H1 (cell line): ENCODE results near the gene GRIK4. TPM values are rescaled to one million over a fixed set of nuclear protein-coding genes. Genes with fewer than 3 reads are reported as not detected.

ENCODE experiments used
- CTCF ChIA-PET: fragments of 300-600 bp; sonication (Branson Sonifier 250); formaldehyde crosslinking; loops from one replicate; lab custom pipeline; 2021; ENCODE audit not compliant: partially characterized antibody; lab: Charles Lee
- POLR2A ChIA-PET: fragments of 300-600 bp; sonication (Branson Sonifier 250); formaldehyde crosslinking; loops from one replicate; lab custom pipeline; 2021; ENCODE audit warnings: inconsistent platforms; ENCODE audit not compliant: partially characterized antibody; lab: Charles Lee
- DNase-seq, 2 experiments: peaks; one replicate each; pipeline versions ENCODE4 v3.0.0 to v3.0.0-alpha.2; 2010 to 2022; ENCODE audit warnings: low spot score in 2 of 2, low read depth in 1 of 2, mixed read lengths in 1 of 2
- FAIRE-seq: peaks from 2 replicates; lab custom pipeline; 2011; peaks lifted over from hg19 to GRCh38; lab: Jason Lieb, UNC
- H2AFZ ChIP-seq: 2 replicates; pipeline ENCODE4 v1.8.1; 2012; ENCODE audit warnings: low read length, inconsistent platforms
- H2AK5ac ChIP-seq: 2 replicates; pipeline ENCODE4 v1.6.1; 2013; ENCODE audit warnings: low read depth, low read length
- H2BK120ac ChIP-seq: replicated peaks from 2 replicates; pipeline ENCODE3; 2013; ENCODE audit warnings: low read depth, low read length, inconsistent platforms
- H2BK12ac ChIP-seq: 2 replicates; pipeline ENCODE4 v1.6.1; 2013; ENCODE audit warnings: low read depth, low read length
- H2BK15ac ChIP-seq: 2 replicates; pipeline ENCODE4 v1.6.1; 2013; ENCODE audit warnings: low read length
- H2BK20ac ChIP-seq: 2 replicates; pipeline ENCODE4 v1.6.1; 2013; ENCODE audit warnings: low read length
- H2BK5ac ChIP-seq: 2 replicates; pipeline ENCODE4 v1.6.1; 2013; ENCODE audit warnings: low read depth, low read length
- H3K14ac ChIP-seq: 2 replicates; pipeline ENCODE4 v1.6.1; 2013; ENCODE audit warnings: inconsistent platforms; ENCODE audit not compliant: insufficient read length
- H3K18ac ChIP-seq: 2 replicates; pipeline ENCODE4 v1.6.1; 2013; ENCODE audit warnings: low read length; ENCODE audit errors: extremely low read depth
- H3K23ac ChIP-seq: 2 replicates; pipeline ENCODE4 v1.6.1; 2013; ENCODE audit warnings: inconsistent platforms; ENCODE audit not compliant: insufficient read length
- H3K23me2 ChIP-seq: 2 replicates; pipeline ENCODE4 v1.6.1; 2013; ENCODE audit warnings: low read depth, low read length
- H3K27ac ChIP-seq: 2 replicates; pipeline ENCODE4 v1.6.1; 2011; ENCODE audit warnings: low read depth, low read length, inconsistent platforms
- H3K27me3 ChIP-seq, 4 experiments: replicated peaks in 1 of 4; 1 replicate in 1 of 4; 2 replicates in 3 of 4; pipeline versions ENCODE4 v1.6.1 to v1.8.1; 2011 to 2013; ENCODE audit warnings: low read length in 3 of 4, mild to moderate bottlenecking in 3 of 4, inconsistent platforms in 2 of 4, mixed read lengths in 2 of 4, moderate library complexity in 1 of 4; ENCODE audit not compliant: control insufficient read depth in 3 of 4, insufficient read depth in 3 of 4; ENCODE audit errors: extremely low read depth in 1 of 4
- H3K36me3 ChIP-seq, 4 experiments: 2 replicates each; pipeline versions ENCODE4 v1.6.1 to v1.8.1; 2011 to 2013; ENCODE audit warnings: mild to moderate bottlenecking in 4 of 4, low read length in 3 of 4, moderate library complexity in 2 of 4, control low read depth in 1 of 4, inconsistent platforms in 1 of 4; ENCODE audit not compliant: insufficient read depth in 4 of 4, control insufficient read depth in 2 of 4
- H3K4ac ChIP-seq: replicated peaks from 2 replicates; pipeline ENCODE3; 2013; ENCODE audit warnings: low read length, low read depth, mixed read lengths, inconsistent platforms; ENCODE audit not compliant: insufficient read length
- H3K4me1 ChIP-seq, 4 experiments: replicated peaks in 1 of 4; 1 replicate in 1 of 4; 2 replicates in 3 of 4; pipeline versions ENCODE4 v1.6.1 to v1.8.1; 2011 to 2013; ENCODE audit warnings: low read length in 3 of 4, inconsistent platforms in 2 of 4, mixed read lengths in 1 of 4; ENCODE audit not compliant: insufficient read depth in 4 of 4, control insufficient read depth in 3 of 4
- H3K4me2 ChIP-seq, 2 experiments: 2 replicates each; pipeline versions ENCODE4 v1.6.1 to v1.8.1; 2011 to 2013; ENCODE audit warnings: low read depth in 2 of 2, low read length in 2 of 2, control low read depth in 1 of 2, inconsistent platforms in 1 of 2, mild to moderate bottlenecking in 1 of 2; ENCODE audit not compliant: insufficient read depth in 1 of 2
- H3K4me3 ChIP-seq, 4 experiments: fragments of 200-600, 300-600 bp in 1 of 4; sonication (generic), shearing (Covaris generic), sonication (Bioruptor Twin) in 1 of 4; 2 replicates each; pipeline versions ENCODE4 v1.5.1 to v1.8.1; 2011 to 2016; ENCODE audit warnings: low read length in 4 of 4, low read depth in 3 of 4, control low read depth in 2 of 4, inconsistent platforms in 2 of 4, mild to moderate bottlenecking in 2 of 4, mixed read lengths in 1 of 4, moderate library complexity in 1 of 4; ENCODE audit not compliant: insufficient read depth in 2 of 4; ENCODE audit errors: extremely low read depth in 1 of 4
- H3K56ac ChIP-seq: replicated peaks from 2 replicates; pipeline ENCODE3; 2013; ENCODE audit warnings: low read depth, mild to moderate bottlenecking, mixed read lengths, low read length, inconsistent platforms; ENCODE audit not compliant: insufficient read length
- H3K79me1 ChIP-seq: 2 replicates; pipeline ENCODE4 v1.6.1; 2013; ENCODE audit warnings: low read depth, low read length, control low read depth
- H3K79me2 ChIP-seq, 2 experiments: 2 replicates each; pipeline versions ENCODE4 v1.6.1 to v1.8.1; 2012 to 2013; ENCODE audit warnings: low read length in 2 of 2, mild to moderate bottlenecking in 2 of 2, inconsistent platforms in 1 of 2; ENCODE audit not compliant: insufficient read depth in 2 of 2, control insufficient read depth in 1 of 2
- H3K9ac ChIP-seq, 4 experiments: replicated peaks in 1 of 4; 1 replicate in 1 of 4; 2 replicates in 3 of 4; pipeline versions ENCODE4 v1.6.1 to v1.8.1; 2011 to 2013; ENCODE audit warnings: low read depth in 3 of 4, low read length in 3 of 4, control low read depth in 2 of 4, mild to moderate bottlenecking in 2 of 4, moderate library complexity in 2 of 4, inconsistent platforms in 1 of 4; ENCODE audit errors: extremely low read depth in 1 of 4
- H3K9me3 ChIP-seq, 2 experiments: 2 replicates each; pipeline versions ENCODE4 v1.6.1 to v1.8.1; 2012 to 2013; ENCODE audit warnings: mild to moderate bottlenecking in 2 of 2, moderate library complexity in 2 of 2, control low read depth in 1 of 2, inconsistent platforms in 1 of 2, low read depth in 1 of 2, low read length in 1 of 2, mixed read lengths in 1 of 2; ENCODE audit not compliant: insufficient read depth in 2 of 2
- H4K20me1 ChIP-seq, 2 experiments: replicated peaks in 1 of 2; 2 replicates each; pipeline versions ENCODE3 to v1.8.1; 2011 to 2013; ENCODE audit warnings: inconsistent platforms in 2 of 2, low read length in 2 of 2, mild to moderate bottlenecking in 1 of 2; ENCODE audit not compliant: insufficient read depth in 2 of 2, control insufficient read depth in 1 of 2
- H4K5ac ChIP-seq: 2 replicates; pipeline ENCODE4 v1.6.1; 2013; ENCODE audit warnings: low read length, low read depth, mixed read lengths, inconsistent platforms; ENCODE audit not compliant: insufficient read length
- H4K8ac ChIP-seq: 2 replicates; pipeline ENCODE4 v1.8.0; 2013; ENCODE audit warnings: mild to moderate bottlenecking, moderate library complexity, low read length, inconsistent platforms; ENCODE audit not compliant: insufficient read depth; ENCODE audit errors: extremely low read depth
- H4K91ac ChIP-seq: replicated peaks from 2 replicates; pipeline ENCODE3; 2013; ENCODE audit warnings: low read length, mixed read lengths, inconsistent platforms; ENCODE audit not compliant: insufficient read length
- BACH1 ChIP-seq: IDR thresholded peaks from 2 replicates; pipeline ENCODE4 v1.6.1; 2012; ENCODE audit warnings: low read length, improper control_type of control experiment
- GABPA ChIP-seq: IDR thresholded peaks from 2 replicates; pipeline ENCODE4 v1.6.1; 2011; ENCODE audit warnings: mild to moderate bottlenecking, low read length, moderate library complexity, borderline replicate concordance; ENCODE audit not compliant: insufficient read depth
- MAFK ChIP-seq: IDR thresholded peaks from 2 replicates; pipeline ENCODE4 v1.6.1; 2012; ENCODE audit warnings: low read depth, mild to moderate bottlenecking, improper control_type of control experiment, low read length
- SP2 ChIP-seq: IDR thresholded peaks from 2 replicates; pipeline ENCODE4 v1.6.1; 2012; ENCODE audit warnings: mild to moderate bottlenecking, low read length, inconsistent platforms
- SP4 ChIP-seq: IDR thresholded peaks from 2 replicates; pipeline ENCODE4 v1.6.1; 2012; ENCODE audit warnings: low read length, inconsistent platforms
- SUZ12 ChIP-seq: fragments of 200-600 bp; sonication (generic); IDR thresholded peaks from 2 replicates; pipeline ENCODE4 v1.6.1; 2012; ENCODE audit warnings: mild to moderate bottlenecking, inconsistent platforms, low read length, moderate library complexity, mixed read lengths
- WGBS, 2 experiments: shearing (Covaris generic) in 1 of 2; methylation state at CpG; one replicate each; pipeline versions ENCODE4 v1.1.6 to v1.1.7; 2013 to 2015; ENCODE audit warnings: low lambda C conversion rate in 2 of 2, mixed read lengths in 2 of 2, inconsistent platforms in 1 of 2, low coverage in 1 of 2, missing lambda C conversion rate in 1 of 2; ENCODE audit not compliant: insufficient replicate concordance in 2 of 2, insufficient coverage in 1 of 2, insufficient read length in 1 of 2; ENCODE audit errors: extremely low coverage in 1 of 2, missing lambda C conversion rate in 1 of 2; 5-methylcytosine and 5-hydroxymethylcytosine counted together
- polyA plus RNA-seq, 7 experiments: library from polyadenylated mRNA; depleted of rRNA in 3 of 7; stranded (reverse) in 5 of 7; unstranded in 2 of 7; fragments of >200 nt in 5 of 7; fragments of 200-250 nt in 2 of 7; gene quantifications; 1 replicate in 5 of 7; 2 replicates in 1 of 7; 4 replicates in 1 of 7; pipeline versions ENCODE4 v1.2.1 to v1.2.3, GENCODE V29; 2011 to 2013; ENCODE audit warnings: missing spikeins in 2 of 7, mixed read lengths in 2 of 7
- total RNA-seq: library from RNA; stranded (reverse); fragmentation: NEBNext Ultra II Directional; extraction: Animal tissue kit (Norgen Biotek cat#: 25700); gene quantifications from 2 replicates; pipeline ENCODE4 v1.2.1, GENCODE V29; 2021

Gene GRIK4
- total and polyA plus RNA-seq, 2 of the 8 experiments (the other 6 are each of a cell fraction or from before 2014, with no cell fraction given), result 1.2 to 2.9 TPM

DNA sequence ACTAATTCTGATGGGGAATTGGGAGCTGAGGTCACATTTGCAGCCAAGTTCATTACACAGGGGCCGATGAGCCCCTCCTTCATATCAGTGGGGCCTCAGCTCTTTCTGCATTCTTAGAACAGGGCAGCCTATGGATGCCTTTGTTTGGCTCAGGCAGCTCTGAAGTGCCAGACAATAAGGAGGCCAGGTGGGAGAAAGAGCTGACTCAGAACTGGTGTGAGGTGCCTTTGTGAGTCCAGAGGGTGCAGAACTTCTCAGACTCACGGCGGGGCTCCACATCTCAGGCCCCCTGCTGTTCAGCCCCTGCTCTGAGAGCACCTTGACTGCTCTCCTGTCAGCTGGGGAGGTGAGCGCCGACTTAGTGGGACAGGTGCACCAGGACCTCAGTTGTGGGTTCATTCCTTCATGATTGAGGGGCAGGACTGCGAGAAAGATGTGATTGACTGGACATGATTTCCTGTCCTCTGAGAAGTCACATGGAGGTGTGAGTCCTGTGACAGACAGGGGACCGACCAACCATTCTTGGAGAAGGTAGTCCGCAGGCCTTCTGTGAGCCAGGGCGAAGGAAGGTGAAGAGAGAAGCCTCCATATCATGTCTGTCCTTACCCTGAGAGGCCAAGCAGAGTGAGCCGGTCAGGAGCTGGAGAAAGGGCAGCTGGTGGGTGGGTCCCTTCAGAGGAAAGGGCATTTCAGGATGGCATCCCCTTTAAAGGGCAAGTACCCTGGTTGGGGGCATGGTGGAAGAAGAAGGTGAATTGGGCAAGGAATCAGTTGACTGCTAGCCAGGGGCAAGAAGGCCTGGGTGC is 267.3 kb downstream of the GRIK4 start:
- Histone ChIP-seq H3K9me3 (0 out of 4 replicates have a peak, but pooled peaks cover 0 to under 1% of the 10 kb centered on the region in 2 experiments), H3K23ac (no peak overlapping the region), H2BK120ac (no peak overlapping the region), H2BK5ac (peak overlapping the region; percentile 64; the same call in 1 of the 2 replicates), H4K91ac (peak overlapping the region; percentile 22), H3K4ac (no peak overlapping the region), H2BK15ac (0 out of 2 replicates have a peak overlapping the region, but pooled peaks have one; percentile 68), H3K79me1 (no peaks in the 10 kb centered on the region), H3K36me3 (no peaks in the 10 kb centered on the region; a peak in 1 of 8 replicates), H3K14ac (no peak overlapping the region), H2AFZ (no peak overlapping the region), H3K18ac (peak overlapping the region; percentile 41; the same call in 1 of the 2 replicates), H3K4me3 (no peak overlapping the region), H2AK5ac (0 out of 2 replicates have a peak overlapping the region, but pooled peaks have one; percentile 25), H3K9ac (no peak overlapping the region), H3K4me1 (peaks cover 12 to 20% (median 17%) of the 10 kb centered on the region in 4 experiments), H4K8ac (no peak overlapping the region), H4K20me1 (no peaks in the 10 kb centered on the region), H3K4me2 (no peak overlapping the region), H4K5ac (no peak overlapping the region), H3K27ac (no peak overlapping the region), H3K23me2 (no peaks in the 10 kb centered on the region), H2BK20ac (peak overlapping the region; percentile 89), H2BK12ac (peak overlapping the region; percentile 86; the same call in 1 of the 2 replicates), H3K27me3 (no peaks in the 10 kb centered on the region), H3K56ac (no peak overlapping the region), H3K79me2 (no peaks in the 10 kb centered on the region)
- CTCF ChIA-PET, result interaction anchor here (0.7 to 1.7 kb wide), 3 partner anchors 10 to 84 kb away, joined by 3 to 11 read pairs (median 3); no protein-coding TSS in a partner anchor
- WGBS, 2 experiments, result 89% methylated on average over 10 of the region's 10 CpGs; no CpG with 5 or more reads in 1 of the 2 experiments
- POLR2A ChIA-PET, result no interaction called here
- TF ChIP-seq GABPA, result no peak
- 0 out of 2 replicates have a peak, but pooled peaks have one; percentile 42 for TF ChIP-seq MAFK
- no peak for TF ChIP-seq SP2
- TF ChIP-seq SUZ12, result no peak
- TF ChIP-seq SP4, result no peak
- TF ChIP-seq BACH1, result 0 out of 2 replicates have a peak, but pooled peaks have one; percentile 53
- FAIRE-seq (no peak), DNase-seq (no peak)
